ENCODE results near the gene SLC24A5.

SLC24A5 gene

DNA sequence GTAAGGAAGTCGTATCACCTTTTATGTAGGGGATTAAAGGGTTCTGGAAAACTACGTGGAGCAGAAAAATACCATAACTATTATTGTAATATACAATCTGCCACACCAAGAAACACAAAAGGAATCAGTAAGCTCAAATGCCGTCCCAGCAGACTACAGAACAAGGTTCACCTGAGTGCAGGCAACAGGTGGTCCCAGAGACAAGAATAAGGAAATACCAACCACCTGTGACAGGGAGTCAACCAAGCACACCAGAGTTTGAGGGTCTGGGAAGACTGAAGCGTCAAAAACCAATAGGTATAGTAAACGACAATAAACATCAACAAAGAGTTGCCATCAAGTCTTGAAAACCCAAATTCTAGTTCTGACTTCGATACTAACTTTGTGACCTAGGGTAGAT, 12.1 kb downstream of the SLC24A5 start:
- DNase-seq (ENCODE audit: low read depth) = no peak
- no peak overlapping the region for H3K4me3 ChIP-seq (ENCODE audit: low read depth, low read length)
- TF ChIP-seq, protein P1, sequence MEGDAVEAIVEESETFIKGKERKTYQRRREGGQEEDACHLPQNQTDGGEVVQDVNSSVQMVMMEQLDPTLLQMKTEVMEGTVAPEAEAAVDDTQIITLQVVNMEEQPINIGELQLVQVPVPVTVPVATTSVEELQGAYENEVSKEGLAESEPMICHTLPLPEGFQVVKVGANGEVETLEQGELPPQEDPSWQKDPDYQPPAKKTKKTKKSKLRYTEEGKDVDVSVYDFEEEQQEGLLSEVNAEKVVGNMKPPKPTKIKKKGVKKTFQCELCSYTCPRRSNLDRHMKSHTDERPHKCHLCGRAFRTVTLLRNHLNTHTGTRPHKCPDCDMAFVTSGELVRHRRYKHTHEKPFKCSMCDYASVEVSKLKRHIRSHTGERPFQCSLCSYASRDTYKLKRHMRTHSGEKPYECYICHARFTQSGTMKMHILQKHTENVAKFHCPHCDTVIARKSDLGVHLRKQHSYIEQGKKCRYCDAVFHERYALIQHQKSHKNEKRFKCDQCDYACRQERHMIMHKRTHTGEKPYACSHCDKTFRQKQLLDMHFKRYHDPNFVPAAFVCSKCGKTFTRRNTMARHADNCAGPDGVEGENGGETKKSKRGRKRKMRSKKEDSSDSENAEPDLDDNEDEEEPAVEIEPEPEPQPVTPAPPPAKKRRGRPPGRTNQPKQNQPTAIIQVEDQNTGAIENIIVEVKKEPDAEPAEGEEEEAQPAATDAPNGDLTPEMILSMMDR (conservative IDR thresholded peaks at IDR 0.05; ENCODE audit: low read depth, low read length) = no peak

DNA sequence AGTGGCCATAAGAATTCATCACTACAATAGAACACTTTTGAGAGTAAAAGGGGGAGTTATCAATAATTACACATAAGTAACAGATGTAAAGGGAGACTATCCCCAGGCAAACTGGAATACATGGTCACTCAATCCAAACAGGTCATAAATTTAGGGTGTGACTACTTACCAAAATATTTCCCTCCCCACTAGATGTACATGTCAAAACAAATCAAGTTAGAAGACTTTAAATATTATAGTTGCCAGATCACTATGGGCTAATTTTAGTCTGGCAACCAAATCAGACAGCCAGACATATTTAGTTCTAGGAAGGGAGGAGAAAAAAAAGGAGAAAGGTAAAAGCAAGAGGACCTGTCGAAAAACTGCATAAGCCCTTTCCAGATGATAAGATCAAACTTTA, 23.1 kb downstream of the SLC24A5 start:
- TF ChIP-seq, protein P1 (conservative IDR thresholded peaks at IDR 0.05; ENCODE audit: low read depth, low read length) = no peak
- no peak overlapping the region for H3K4me3 ChIP-seq (ENCODE audit: low read depth, low read length)

DNA sequence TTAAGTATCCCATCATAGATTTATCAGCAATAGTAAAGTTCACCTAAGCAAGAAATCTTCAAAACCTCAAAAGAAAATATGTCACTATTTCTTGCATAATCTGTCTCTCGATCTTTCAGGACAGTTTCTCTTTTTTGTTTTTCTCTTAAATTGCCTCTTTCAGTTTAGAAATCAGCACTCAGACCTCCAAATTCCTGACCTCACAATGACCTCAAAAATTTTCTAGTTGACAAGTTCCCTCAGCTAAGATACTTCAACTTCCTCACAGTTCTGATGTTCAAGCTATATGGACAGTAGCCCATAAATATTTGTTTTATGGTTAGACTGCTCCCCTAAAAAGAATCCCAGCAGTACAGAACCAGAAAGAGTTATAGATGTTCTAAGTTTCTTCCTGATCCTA, 24.1 kb downstream of the SLC24A5 start:
- peak; percentile 66 for DNase-seq (ENCODE audit: low read depth)
- no peak overlapping the region for H3K4me3 ChIP-seq (ENCODE audit: low read depth, low read length)
- TF ChIP-seq, protein P1 (conservative IDR thresholded peaks at IDR 0.05; ENCODE audit: low read depth, low read length) = no peak

More for the DNA sequence above, 23.1 kb downstream of the SLC24A5 start:
- DNase-seq (ENCODE audit: low read depth) = no peak

DNA sequence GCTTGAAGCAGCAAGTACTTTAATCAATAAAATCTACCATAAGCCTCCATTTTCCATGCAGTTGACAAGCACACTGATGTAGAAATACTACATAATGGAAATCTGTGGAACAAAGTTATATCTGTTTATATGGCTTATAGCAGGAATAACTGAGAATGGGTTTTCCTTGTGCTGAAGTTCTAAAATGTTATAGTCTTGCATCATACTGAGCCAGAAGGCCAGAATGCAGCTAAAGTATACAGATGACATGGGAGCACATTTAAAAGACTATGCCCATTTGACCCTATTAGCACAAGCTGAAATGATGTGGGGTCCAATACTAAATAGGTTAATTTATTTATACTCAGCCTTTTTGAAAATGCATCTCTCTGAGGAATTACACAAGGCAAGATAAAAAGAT, 25.1 kb downstream of the SLC24A5 start:
- TF ChIP-seq, protein P1 (conservative IDR thresholded peaks at IDR 0.05; ENCODE audit: low read depth, low read length) = no peak
- DNase-seq (ENCODE audit: low read depth) = peak; percentile 45
- H3K4me3 ChIP-seq (ENCODE audit: low read depth, low read length) = no peak overlapping the region

DNA sequence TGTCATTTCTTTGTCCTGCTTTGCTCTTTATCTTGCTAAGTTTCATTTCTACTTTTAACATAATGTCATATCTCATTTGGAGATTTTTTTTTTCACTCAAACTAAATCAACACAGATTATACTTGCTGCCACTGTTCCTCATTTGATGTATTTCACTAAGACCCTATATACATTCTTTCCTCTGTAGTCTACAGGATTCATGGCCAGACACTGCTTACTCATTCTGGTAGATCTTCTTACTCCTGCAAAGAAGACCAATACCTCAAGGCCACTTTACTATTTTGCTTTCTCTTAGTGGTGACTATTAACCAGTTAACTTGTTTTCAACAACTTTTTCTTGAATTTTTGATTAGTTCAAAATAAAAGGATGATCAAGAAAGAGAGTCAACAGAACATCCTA, 26.6 kb downstream of the SLC24A5 start:
- no peak for DNase-seq (ENCODE audit: low read depth)
- TF ChIP-seq, protein P1 (conservative IDR thresholded peaks at IDR 0.05; ENCODE audit: low read depth, low read length) = no peak
- no peak overlapping the region for H3K4me3 ChIP-seq (ENCODE audit: low read depth, low read length)

DNA sequence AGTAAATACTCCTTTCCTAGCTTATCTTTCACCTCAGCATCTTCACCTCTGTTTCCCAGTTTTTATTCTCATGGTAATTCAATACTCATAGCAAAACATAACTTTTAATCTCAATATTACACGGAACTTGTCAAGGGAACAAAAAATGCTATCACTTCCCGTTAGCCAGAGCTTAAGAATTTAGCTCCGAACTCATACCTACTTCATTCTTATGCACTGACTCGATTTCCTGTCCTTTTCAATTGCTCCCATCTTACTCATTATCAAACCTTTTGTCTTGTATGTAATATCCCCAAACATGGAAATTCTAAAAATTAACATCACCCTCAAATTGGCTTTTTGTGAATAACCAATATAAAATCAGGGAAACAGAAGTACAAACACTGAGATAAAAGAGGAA, 29.1 kb downstream of the SLC24A5 start:
- TF ChIP-seq, protein P1 (conservative IDR thresholded peaks at IDR 0.05; ENCODE audit: low read depth, low read length) = no peak
- DNase-seq (ENCODE audit: low read depth) = peak; percentile 85
- no peak overlapping the region for H3K4me3 ChIP-seq (ENCODE audit: low read depth, low read length)

DNA sequence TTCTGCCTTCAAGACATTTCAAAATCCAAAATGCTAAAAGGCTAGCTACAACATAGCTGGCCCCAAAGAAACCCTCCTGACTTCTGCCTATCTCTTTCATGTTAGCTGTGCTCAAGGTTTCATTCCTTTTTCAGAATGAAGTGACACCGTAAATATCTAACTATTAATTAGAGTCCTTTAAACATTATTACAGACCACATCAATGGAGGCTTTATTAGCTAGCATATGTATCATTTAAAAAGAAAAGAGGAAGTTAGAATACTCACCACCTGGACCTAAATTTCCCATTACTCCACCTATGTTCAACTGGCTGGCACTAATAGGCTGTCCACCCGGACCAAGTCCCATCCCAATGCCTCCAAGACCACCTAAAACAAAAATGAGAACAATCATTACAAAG, 32.7 kb downstream of the SLC24A5 start:
- TF ChIP-seq, protein P1 (conservative IDR thresholded peaks at IDR 0.05; ENCODE audit: low read depth, low read length) = no peak
- no peak overlapping the region for H3K4me3 ChIP-seq (ENCODE audit: low read depth, low read length)
- DNase-seq (ENCODE audit: low read depth) = no peak

Measured in choroid plexus epithelial cell (primary cell).